Transverse colon (tissue), 4 donors: ENCODE data around the gene ATOSA. TPM values are rescaled to one million over a fixed set of nuclear protein-coding genes. Genes with fewer than 3 reads are reported as not detected.

Experiments used
- DNase-seq: peaks from one replicate; pipeline ENCODE4 v3.0.0-alpha.2; 2019
- H3K27ac ChIP-seq, 4 donors: fragments of 200-600 bp; sonication (generic); 2 replicates each; pipeline ENCODE4 v1.5.1; 2016 to 2018; ENCODE audit warnings: inconsistent platforms in 4 of 4
- H3K27me3 ChIP-seq: fragments of 200-600 bp; sonication (generic); 2 replicates; pipeline ENCODE4 v1.5.1; 2017; ENCODE audit warnings: inconsistent platforms
- H3K36me3 ChIP-seq, 4 donors: fragments of 200-600 bp; sonication (generic); 2 replicates each; pipeline ENCODE4 v1.5.1; 2017 to 2019; ENCODE audit warnings: inconsistent platforms in 4 of 4
- H3K4me1 ChIP-seq, 4 donors: fragments of 200-600 bp; sonication (generic); 2 replicates each; pipeline ENCODE4 v1.5.1; 2017 to 2020; ENCODE audit warnings: inconsistent platforms in 4 of 4
- H3K4me3 ChIP-seq, 4 donors: fragments of 200-600 bp; sonication (generic); 1 replicate in 1 of 4; 2 replicates in 3 of 4; pipeline versions ENCODE4 v1.5.1 to v1.6.1; 2017 to 2019; ENCODE audit warnings: inconsistent platforms in 4 of 4
- H3K9me3 ChIP-seq, 2 donors: fragments of 200-600 bp; sonication (generic); 2 replicates each; pipeline ENCODE4 v1.5.1; 2017 to 2019; ENCODE audit warnings: inconsistent platforms in 2 of 2
- CTCF ChIP-seq, 5 experiments: fragments of 200-600 bp in 3 of 5; fragments of 450-650 bp in 2 of 5; sonication (generic) in 3 of 5; IDR thresholded peaks; 1 replicate in 2 of 5; 2 replicates in 3 of 5; pipeline ENCODE4 v1.5.1; 2016 to 2017; ENCODE audit warnings: antibody characterized with exemption in 5 of 5, inconsistent platforms in 3 of 5, mild to moderate bottlenecking in 2 of 5, moderate library complexity in 1 of 5
- EP300 ChIP-seq: sonication (generic); formaldehyde crosslinking; IDR thresholded peaks from one replicate; pipeline ENCODE4 v1.6.1; 2017; ENCODE audit warnings: antibody characterized with exemption, low read depth
- POLR2A ChIP-seq: fragments of 450-650 bp; IDR thresholded peaks from one replicate; pipeline ENCODE4 v1.6.1; 2016; ENCODE audit warnings: antibody characterized with exemption, mild to moderate bottlenecking, moderate library complexity
- POLR2AphosphoS5 ChIP-seq, 3 donors: sonication (generic); formaldehyde crosslinking; IDR thresholded peaks; one replicate each; pipeline ENCODE4 v1.6.1; 2016; ENCODE audit warnings: antibody characterized with exemption in 3 of 3
- WGBS, 2 donors: methylation state at CpG; one replicate each; pipeline ENCODE4 v1.1.5; 2018; ENCODE audit warnings: low coverage in 1 of 2; 5-methylcytosine and 5-hydroxymethylcytosine counted together
- in situ Hi-C, 4 donors: fragments of 200-750 bp; cut with MboI; loops; one replicate each; pipeline versions ENCODE4 v1.15.0 to v1.15.1; 2017; ENCODE audit warnings: low sequenced_read_pairs in 3 of 4, low pct_ligation_motif_present in 1 of 4, low pct_unique_long_range_greater_than_20kb in 1 of 4
- intact Hi-C: fragments of 100-400 bp; cut with DNase I; formaldehyde crosslinking; loops from one replicate; pipeline ENCODE4 v1.15.1; 2023; ENCODE audit warnings: low total_unique reads
- total RNA-seq, 4 donors: library from RNA; depleted of rRNA; stranded (reverse); fragments of >200 nt; gene quantifications; one replicate each; pipeline ENCODE4 v1.1.0, GENCODE V29; 2016

The ATOSA gene
- total RNA-seq, 4 donors from 2014 or later: 41.0 to 149 (median 84.5) TPM

GRCh38 chr15:52661909-52662308, 17.3 kb downstream of the ATOSA start:
- no peak for DNase-seq
- intact Hi-C loops: no loop called here
- Histone ChIP-seq H3K27me3 (no peaks in the 10 kb centered on the region), H3K36me3 (peaks cover 0 to 50% (median 15%) of the 10 kb centered on the region in 4 donors), H3K27ac (no peak overlapping the region), H3K4me1 (peaks cover 0 to 14% (median 4%) of the 10 kb centered on the region in 4 donors), H3K4me3 (no peak overlapping the region), H3K9me3 (no peaks in the 10 kb centered on the region)
- no peak for TF ChIP-seq EP300
- no peak for TF ChIP-seq POLR2A
- no peak for TF ChIP-seq POLR2AphosphoS5 (IDR thresholded peaks at IDR 0.05)
- no peak for TF ChIP-seq CTCF (IDR thresholded peaks at IDR 0.05)
- in situ Hi-C loops: no loop called here
- 81 to 86% methylated on average over 1 of the region's 1 CpG for WGBS, 2 donors

- intact Hi-C loops (no loop called here), in situ Hi-C loops (no loop called here)
- Histone ChIP-seq H3K4me1 (peaks cover 0 to 29% (median 6%) of the 10 kb centered on the region in 4 donors), H3K27ac (no peak overlapping the region), H3K9me3 (no peaks in the 10 kb centered on the region), H3K4me3 (no peak overlapping the region), H3K27me3 (no peaks in the 10 kb centered on the region), H3K36me3 (peaks cover 0 to 35% (median 8%) of the 10 kb centered on the region in 4 donors)
- 95 to 97% methylated on average over 3 of the region's 3 CpGs for WGBS, 2 donors
- TF ChIP-seq EP300 (no peak), POLR2AphosphoS5 (IDR thresholded peaks at IDR 0.05) (no peak)
- DNase-seq: no peak
These were observed 19.0 kb downstream of the ATOSA start for GRCh38 chr15:52660192-52660591.

- Histone ChIP-seq H3K9me3 (no peaks in the 10 kb centered on the region), H3K4me1 (peaks cover 0 to 42% (median 9%) of the 10 kb centered on the region in 4 donors), H3K4me3 (no peak overlapping the region), H3K27ac (no peak overlapping the region), H3K36me3 (peaks cover 0 to 31% (median 6%) of the 10 kb centered on the region in 4 donors), H3K27me3 (no peaks in the 10 kb centered on the region)
- in situ Hi-C loops (no loop called here), intact Hi-C loops (no loop called here)
- DNase-seq: no peak
- 59 to 86% methylated on average over 1 of the region's 1 CpG for WGBS, 2 donors
- TF ChIP-seq EP300 (no peak), POLR2A (no peak), CTCF (IDR thresholded peaks at IDR 0.05) (no peak), POLR2AphosphoS5 (IDR thresholded peaks at IDR 0.05) (no peak)
These were observed 20.2 kb downstream of the ATOSA start for GRCh38 chr15:52658955-52659354.

- in situ Hi-C loops: no loop called here
- no peak for DNase-seq
These were observed 21.9 kb downstream of the ATOSA start for GRCh38 chr15:52657338-52657737.

More at GRCh38 chr15:52657338-52657737, 21.9 kb downstream of the ATOSA start:
- Histone ChIP-seq H3K27ac (peak overlapping the region in 3 of 4 donors; percentile 5 to 38 (median 29)), H3K4me1 (peaks cover 12 to 58% (median 24%) of the 10 kb centered on the region in 4 donors), H3K4me3 (no peak overlapping the region), H3K27me3 (no peaks in the 10 kb centered on the region), H3K9me3 (no peaks in the 10 kb centered on the region), H3K36me3 (peaks cover 0 to 16% (median 6%) of the 10 kb centered on the region in 4 donors)
- intact Hi-C loops: no loop called here
- 22 to 53% methylated on average over 1 of the region's 1 CpG for WGBS, 2 donors
- TF ChIP-seq EP300: no peak
- no peak for TF ChIP-seq POLR2AphosphoS5 (IDR thresholded peaks at IDR 0.05)
- no peak for TF ChIP-seq POLR2A
- TF ChIP-seq CTCF (IDR thresholded peaks at IDR 0.05): no peak
